Osteocyte (in vitro differentiated cells): ENCODE measurements around the gene C5. TPM values are rescaled to one million over a fixed set of nuclear protein-coding genes. Genes with fewer than 3 reads are reported as not detected.
A peak's percentile ranks its signal among the peaks of the same experiment; 100 is the strongest.

Experiments
- DNase-seq: peaks from one replicate; pipeline ENCODE4 v3.0.0; 2021; ENCODE audit warnings: mixed read lengths; ENCODE audit not compliant: unreplicated experiment; ENCODE audit errors: extremely low spot score
- H3K27ac Mint-ChIP-seq: one replicate; pipeline ENCODE4 v1.8.0; 2021; ENCODE audit warnings: mild to moderate bottlenecking, mixed read lengths; ENCODE audit not compliant: unreplicated experiment
- H3K27me3 Mint-ChIP-seq: one replicate; pipeline ENCODE4 v1.8.0; 2021; ENCODE audit warnings: mixed read lengths; ENCODE audit not compliant: unreplicated experiment
- H3K36me3 Mint-ChIP-seq: one replicate; pipeline ENCODE4 v1.8.0; 2021; ENCODE audit warnings: mixed read lengths; ENCODE audit not compliant: unreplicated experiment
- H3K4me1 Mint-ChIP-seq: one replicate; pipeline ENCODE4 v1.8.0; 2021; ENCODE audit warnings: mixed read lengths; ENCODE audit not compliant: unreplicated experiment
- H3K4me3 Mint-ChIP-seq: one replicate; pipeline ENCODE4 v1.8.0; 2021; ENCODE audit warnings: mild to moderate bottlenecking, moderate library complexity, mixed read lengths; ENCODE audit not compliant: unreplicated experiment
- H3K9me3 Mint-ChIP-seq: one replicate; pipeline ENCODE4 v1.8.0; 2021; ENCODE audit warnings: mixed read lengths; ENCODE audit not compliant: unreplicated experiment
- total RNA-seq: library from RNA; stranded (reverse); gene quantifications from 2 replicates; pipeline ENCODE4 v1.2.1, GENCODE V29; 2021
- TF ChIP-seq, protein P1 (sequence below): fragments of 200-600 bp; sonication (generic); IDR thresholded peaks from 2 replicates; pipeline ENCODE4 v1.5.0; 2021; ENCODE audit warnings: antibody characterized with exemption, mild to moderate bottlenecking, moderate library complexity

C5 gene
- total RNA-seq, 1 donor from 2014 or later: 6.3 TPM

DNA sequence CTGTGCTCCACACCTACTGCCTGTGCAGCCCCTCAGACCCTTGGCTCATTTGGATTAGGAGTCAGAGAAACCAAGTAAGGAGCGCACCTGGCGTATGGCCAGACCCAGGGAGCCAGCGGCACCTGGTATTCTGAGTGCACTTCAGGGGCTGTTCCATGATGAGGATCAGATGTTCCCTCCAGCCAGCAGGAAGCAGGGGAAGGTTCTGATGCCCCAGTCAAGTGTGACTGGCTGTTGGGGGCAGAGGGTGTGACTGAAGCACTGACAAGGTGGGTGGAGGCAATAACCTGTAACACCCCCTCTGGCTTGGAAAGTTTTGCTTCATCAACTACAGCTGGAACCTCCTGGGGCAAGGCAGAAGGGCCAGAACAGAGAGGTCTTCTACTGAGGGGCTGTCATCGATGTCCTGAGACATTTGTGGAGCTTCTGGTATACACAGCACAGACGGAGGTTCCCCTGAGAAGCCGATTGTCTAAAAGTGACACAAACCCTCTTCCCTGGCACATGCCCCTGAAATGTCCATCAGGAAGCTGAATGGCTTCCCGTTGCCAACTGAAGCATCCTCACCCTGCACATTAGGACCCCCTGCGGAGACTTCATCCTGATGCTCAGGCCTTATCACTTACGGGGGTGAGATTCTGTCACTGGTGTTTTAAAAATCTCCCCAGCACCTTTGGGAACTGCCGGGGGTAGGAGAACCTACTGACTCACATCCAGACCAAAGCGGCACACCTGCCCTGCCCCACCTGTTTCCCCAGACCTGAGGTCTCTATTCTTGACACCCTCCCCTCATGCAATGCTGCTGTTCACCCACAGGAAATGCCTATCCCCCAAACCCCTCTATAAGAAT is 144.5 kb downstream of the C5 start:
- TF ChIP-seq, protein P1, sequence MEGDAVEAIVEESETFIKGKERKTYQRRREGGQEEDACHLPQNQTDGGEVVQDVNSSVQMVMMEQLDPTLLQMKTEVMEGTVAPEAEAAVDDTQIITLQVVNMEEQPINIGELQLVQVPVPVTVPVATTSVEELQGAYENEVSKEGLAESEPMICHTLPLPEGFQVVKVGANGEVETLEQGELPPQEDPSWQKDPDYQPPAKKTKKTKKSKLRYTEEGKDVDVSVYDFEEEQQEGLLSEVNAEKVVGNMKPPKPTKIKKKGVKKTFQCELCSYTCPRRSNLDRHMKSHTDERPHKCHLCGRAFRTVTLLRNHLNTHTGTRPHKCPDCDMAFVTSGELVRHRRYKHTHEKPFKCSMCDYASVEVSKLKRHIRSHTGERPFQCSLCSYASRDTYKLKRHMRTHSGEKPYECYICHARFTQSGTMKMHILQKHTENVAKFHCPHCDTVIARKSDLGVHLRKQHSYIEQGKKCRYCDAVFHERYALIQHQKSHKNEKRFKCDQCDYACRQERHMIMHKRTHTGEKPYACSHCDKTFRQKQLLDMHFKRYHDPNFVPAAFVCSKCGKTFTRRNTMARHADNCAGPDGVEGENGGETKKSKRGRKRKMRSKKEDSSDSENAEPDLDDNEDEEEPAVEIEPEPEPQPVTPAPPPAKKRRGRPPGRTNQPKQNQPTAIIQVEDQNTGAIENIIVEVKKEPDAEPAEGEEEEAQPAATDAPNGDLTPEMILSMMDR: no peak
- no peak overlapping the region for H3K4me3 Mint-ChIP-seq

DNA sequence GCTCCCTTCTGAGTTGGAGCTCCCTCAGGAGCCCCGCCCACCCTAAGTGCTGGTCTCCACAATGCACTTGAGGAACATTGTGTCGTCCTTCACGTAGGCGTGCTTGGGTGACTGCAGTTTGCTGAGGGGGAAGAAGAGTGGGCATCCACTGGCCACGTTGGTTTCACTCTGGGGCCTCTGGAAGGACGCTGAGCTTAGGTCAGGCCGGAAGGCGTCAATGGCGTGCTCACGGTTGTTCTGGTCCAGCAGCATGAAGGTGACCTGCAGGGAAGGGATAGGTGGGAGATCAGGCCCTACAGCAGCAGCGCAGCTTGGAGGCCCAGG is 145.1 kb downstream of the C5 start:
- Mint-ChIP-seq H3K4me1 (peaks cover 7% of the 10 kb centered on the region), H3K4me3 (no peak overlapping the region), H3K27me3 (no peaks in the 10 kb centered on the region), H3K36me3 (peaks cover 12% of the 10 kb centered on the region), H3K9me3 (no peaks in the 10 kb centered on the region), H3K27ac (peak overlapping the region; percentile 31)
- no peak for DNase-seq
- TF ChIP-seq, protein P1: no peak

More for the DNA sequence above, 144.5 kb downstream of the C5 start:
- Mint-ChIP-seq H3K36me3 (peaks cover 12% of the 10 kb centered on the region), H3K9me3 (no peaks in the 10 kb centered on the region), H3K27me3 (no peaks in the 10 kb centered on the region), H3K4me1 (peaks cover 9% of the 10 kb centered on the region), H3K27ac (no peak overlapping the region)
- no peak for DNase-seq

DNA sequence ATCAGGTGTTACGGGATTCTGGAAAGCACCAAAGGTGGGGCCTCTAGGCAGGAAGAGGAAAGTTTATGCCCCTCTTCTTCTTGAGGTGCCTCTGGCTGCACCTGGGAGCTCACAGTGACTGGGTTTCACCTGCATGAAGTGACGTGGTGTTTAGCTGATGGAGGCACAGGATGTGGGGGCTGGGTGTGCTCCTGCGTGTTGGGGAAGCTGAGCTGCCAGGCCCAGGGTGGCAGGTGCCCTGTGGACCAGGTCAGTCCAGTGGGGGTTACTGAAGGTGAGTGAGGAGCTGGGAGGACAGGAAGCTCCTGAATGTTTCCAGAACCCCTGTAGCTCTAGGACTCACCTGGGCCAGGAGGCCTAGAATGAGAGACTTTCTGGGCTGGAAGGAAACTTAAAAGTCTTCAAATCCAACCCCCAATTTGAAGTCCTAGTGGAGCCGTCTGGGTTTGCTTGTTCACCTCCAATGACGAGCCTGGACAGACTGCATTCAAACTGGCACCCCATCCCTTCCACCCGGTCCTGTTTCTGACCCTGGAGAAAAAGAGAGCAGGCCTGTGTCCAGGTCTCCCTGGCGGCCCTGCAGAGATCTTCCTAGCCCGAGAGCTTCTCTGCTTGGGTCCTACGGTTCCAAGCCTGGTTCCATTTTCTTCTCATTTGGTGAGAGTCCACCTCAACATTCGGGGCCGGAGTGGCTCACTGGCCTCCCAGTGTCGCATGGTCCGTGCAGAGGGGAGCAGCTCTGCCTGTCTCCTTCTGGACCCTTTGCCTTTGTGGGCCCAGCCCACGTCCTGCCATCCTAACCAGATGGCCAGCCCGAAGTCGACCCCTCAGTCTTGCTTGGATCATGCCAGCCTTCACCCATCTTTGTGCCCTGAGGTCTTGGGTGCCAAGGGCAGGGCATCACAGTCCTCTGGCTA is 145.8 kb downstream of the C5 start:
- Mint-ChIP-seq H3K4me3 (no peak overlapping the region), H3K27ac (peak overlapping the region; percentile 31), H3K9me3 (no peaks in the 10 kb centered on the region), H3K27me3 (no peaks in the 10 kb centered on the region), H3K4me1 (peaks cover 3% of the 10 kb centered on the region), H3K36me3 (peaks cover 12% of the 10 kb centered on the region)
- DNase-seq: no peak
- TF ChIP-seq, protein P1: no peak

DNA sequence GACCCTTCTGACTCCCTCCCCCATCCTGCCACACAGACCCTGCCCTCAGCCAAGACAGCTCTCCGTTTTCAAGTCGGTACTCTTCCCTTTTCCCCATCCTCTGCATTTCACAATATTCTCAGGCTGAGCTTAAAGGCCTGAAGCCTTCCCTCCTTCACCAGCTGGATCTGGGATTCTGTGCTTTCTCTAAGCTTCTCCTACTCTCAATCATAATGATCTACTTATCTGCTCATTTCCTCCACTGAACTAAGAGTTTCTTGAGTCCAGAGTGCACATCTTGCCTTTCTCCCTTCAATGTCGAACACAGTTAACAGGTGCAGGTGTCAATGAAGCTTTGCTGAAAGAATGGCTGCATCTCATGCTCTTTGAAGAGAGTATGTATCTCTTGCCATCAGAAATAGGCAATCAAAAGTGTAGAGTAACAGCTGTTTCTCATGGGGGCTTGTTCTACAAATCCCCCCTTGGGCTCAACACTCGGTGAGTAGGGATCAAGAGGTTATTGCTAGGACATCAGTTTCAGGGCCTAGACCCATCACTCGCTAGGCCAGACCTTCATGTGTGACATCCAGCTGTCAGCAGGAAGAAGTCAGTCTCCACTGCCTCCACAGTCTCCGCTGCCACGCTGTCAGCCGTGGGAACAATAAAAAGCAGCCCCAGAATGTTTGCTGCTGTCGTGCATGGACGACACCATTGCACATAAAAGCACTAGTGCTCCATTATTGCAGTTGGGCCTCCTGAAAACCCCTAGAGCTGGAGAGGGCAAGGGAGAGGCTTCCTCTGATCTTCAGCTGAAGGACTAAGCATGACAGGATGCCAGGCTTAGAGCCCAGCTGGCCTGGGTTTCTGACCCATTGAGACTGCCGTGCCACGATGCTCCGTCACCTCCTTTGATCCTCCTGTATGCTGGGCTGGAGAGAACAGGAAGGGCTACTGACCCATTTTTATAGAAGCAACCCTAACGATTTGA is 147.2 kb downstream of the C5 start:
- Mint-ChIP-seq H3K27ac (no peak overlapping the region), H3K9me3 (no peaks in the 10 kb centered on the region), H3K27me3 (no peaks in the 10 kb centered on the region), H3K4me1 (peaks cover 3% of the 10 kb centered on the region), H3K4me3 (no peak overlapping the region), H3K36me3 (peaks cover 8% of the 10 kb centered on the region)
- no peak for DNase-seq
- TF ChIP-seq, protein P1: no peak

Other genes starting within 250 kb of the C5 start
- gene PSMD5, start 207.4 kb downstream of the C5 start, total RNA-seq: 53.3 and 69.5 TPM in 2 replicates
- gene PHF19, start 173.1 kb downstream of the C5 start, total RNA-seq: 194 and 212 TPM in 2 replicates
- 7.1 and 7.8 TPM in 2 replicates for gene TRAF1, start 123.5 kb downstream of the C5 start, total RNA-seq
- 7.5 and 10.4 TPM in 2 replicates for gene CNTRL, start 24.7 kb upstream of the C5 start, total RNA-seq
- 64.0 and 68.4 TPM in 2 replicates for gene RAB14, start 151.6 kb upstream of the C5 start, total RNA-seq
- gene GSN, start 217.9 kb upstream of the C5 start, total RNA-seq: 235 and 249 TPM in 2 replicates